ENCODE results near the gene AOPEP.

- TF ChIP-seq, protein P1, sequence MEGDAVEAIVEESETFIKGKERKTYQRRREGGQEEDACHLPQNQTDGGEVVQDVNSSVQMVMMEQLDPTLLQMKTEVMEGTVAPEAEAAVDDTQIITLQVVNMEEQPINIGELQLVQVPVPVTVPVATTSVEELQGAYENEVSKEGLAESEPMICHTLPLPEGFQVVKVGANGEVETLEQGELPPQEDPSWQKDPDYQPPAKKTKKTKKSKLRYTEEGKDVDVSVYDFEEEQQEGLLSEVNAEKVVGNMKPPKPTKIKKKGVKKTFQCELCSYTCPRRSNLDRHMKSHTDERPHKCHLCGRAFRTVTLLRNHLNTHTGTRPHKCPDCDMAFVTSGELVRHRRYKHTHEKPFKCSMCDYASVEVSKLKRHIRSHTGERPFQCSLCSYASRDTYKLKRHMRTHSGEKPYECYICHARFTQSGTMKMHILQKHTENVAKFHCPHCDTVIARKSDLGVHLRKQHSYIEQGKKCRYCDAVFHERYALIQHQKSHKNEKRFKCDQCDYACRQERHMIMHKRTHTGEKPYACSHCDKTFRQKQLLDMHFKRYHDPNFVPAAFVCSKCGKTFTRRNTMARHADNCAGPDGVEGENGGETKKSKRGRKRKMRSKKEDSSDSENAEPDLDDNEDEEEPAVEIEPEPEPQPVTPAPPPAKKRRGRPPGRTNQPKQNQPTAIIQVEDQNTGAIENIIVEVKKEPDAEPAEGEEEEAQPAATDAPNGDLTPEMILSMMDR (IDR thresholded peaks at IDR 0.05; ENCODE audit: low read length): no peak
- TF ChIP-seq EZH2phosphoT487 (IDR thresholded peaks at IDR 0.05; ENCODE audit: low read length): no peak
These were observed 152.7 kb downstream of the AOPEP start for GRCh38 chr9:94879230-94879629.

All from MM.1S (cell line).